HUDEP-2 (cell line): Measurements from ENCODE around the gene BTG1.
"Not testable (repeated sequence)": the region's sequence is repeated elsewhere in the genome, so short reads cannot be mapped to it uniquely, and the experiment has no call there.

Experiments
- DNase-seq, 76 experiments: peaks; one replicate each; lab custom pipeline; 2025; ENCODE audit not compliant: unreplicated experiment in 76 of 76; lab: John Stamatoyannopoulos, UW

BTG1 gene

GRCh38 chr12:92105676-92106075, 40.0 kb downstream of the BTG1 start:
- no peak for DNase-seq

DNA sequence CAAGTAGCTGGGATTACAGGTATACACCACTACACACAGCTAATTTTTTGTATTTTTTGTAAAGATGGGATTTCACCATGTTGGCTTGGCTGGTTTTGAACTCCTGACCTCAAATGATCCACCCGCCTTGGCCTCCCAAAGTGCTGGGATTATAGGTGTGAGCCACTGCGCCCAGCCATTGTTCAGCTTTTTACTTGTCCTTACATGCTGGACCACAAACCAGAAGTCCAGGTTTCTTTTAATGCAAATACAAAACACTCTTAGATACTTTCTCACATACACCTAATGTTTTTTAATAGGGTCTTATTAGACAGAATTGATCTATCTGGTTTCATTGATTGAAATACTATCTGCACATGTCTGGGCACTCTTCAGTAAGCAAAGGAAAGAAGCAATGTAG, 40.5 kb downstream of the BTG1 start:
- DNase-seq, result no peak

GRCh38 chr12:92102606-92103005, 43.0 kb downstream of the BTG1 start:
- DNase-seq, result no peak

- DNase-seq, result no peak
Measured at GRCh38 chr12:92098594-92099380, 46.9 kb downstream of the BTG1 start.

GRCh38 chr12:92096346-92097136, 49.1 kb downstream of the BTG1 start:
- no peak for DNase-seq

GRCh38 chr12:92094751-92095161, 50.9 kb downstream of the BTG1 start:
- no peak for DNase-seq

GRCh38 chr12:92094301-92094700, 51.3 kb downstream of the BTG1 start:
- DNase-seq, result not testable (repeated sequence)
